Vagina (tissue), 2 donors: ENCODE measurements around the gene PPP2R2C. TPM values are rescaled to one million over a fixed set of nuclear protein-coding genes. Genes with fewer than 3 reads are reported as not detected.

ENCODE experiments used
- DNase-seq, 2 donors: peaks; one replicate each; pipeline ENCODE4 v3.0.0-alpha.2; 2017; ENCODE audit errors: extremely low spot score in 2 of 2
- H3K27ac ChIP-seq: fragments of 200-600 bp; sonication (generic); one replicate; pipeline ENCODE4 v1.5.1; 2019
- H3K27me3 ChIP-seq: fragments of 200-600 bp; sonication (generic); one replicate; pipeline ENCODE4 v1.5.1; 2019
- H3K36me3 ChIP-seq, 2 donors: fragments of 200-600 bp; sonication (generic); one replicate each; pipeline ENCODE4 v1.5.1; 2017 to 2019
- H3K4me1 ChIP-seq: fragments of 200-600 bp; sonication (generic); one replicate; pipeline ENCODE4 v1.5.1; 2019
- H3K4me3 ChIP-seq, 2 donors: fragments of 200-600 bp; sonication (generic); 1 replicate in 1 of 2; 2 replicates in 1 of 2; pipeline ENCODE4 v1.5.1; 2016 to 2019
- H3K9me3 ChIP-seq: fragments of 200-600 bp; sonication (generic); one replicate; pipeline ENCODE4 v1.5.1; 2019
- CTCF ChIP-seq, 3 experiments: fragments of 450-650 bp in 2 of 3; fragments of 200-600 bp in 1 of 3; sonication (generic) in 1 of 3; IDR thresholded peaks; one replicate each; pipeline ENCODE4 v1.5.1; 2017 to 2019; ENCODE audit warnings: antibody characterized with exemption in 3 of 3, mild to moderate bottlenecking in 2 of 3, moderate library complexity in 2 of 3
- POLR2A ChIP-seq, 2 donors: fragments of 450-650 bp; IDR thresholded peaks; one replicate each; pipeline ENCODE4 v1.6.1; 2017; ENCODE audit warnings: antibody characterized with exemption in 2 of 2, mild to moderate bottlenecking in 2 of 2, moderate library complexity in 2 of 2
- POLR2AphosphoS5 ChIP-seq, 2 donors: sonication (generic); formaldehyde crosslinking; IDR thresholded peaks; one replicate each; pipeline ENCODE4 v1.9.0; 2017; ENCODE audit warnings: antibody characterized with exemption in 2 of 2, mild to moderate bottlenecking in 2 of 2, low read depth in 1 of 2; ENCODE audit not compliant: insufficient read depth in 1 of 2
- intact Hi-C: fragments of 100-400 bp; cut with DNase I; formaldehyde crosslinking; loops from one replicate; pipeline ENCODE4 v1.15.1; 2023
- total RNA-seq: library from RNA; depleted of rRNA; stranded (reverse); fragments of >200 nt; gene quantifications from one replicate; pipeline ENCODE4 v1.2.3, GENCODE V29; 2016

Gene PPP2R2C
- total RNA-seq, 1 donor from 2014 or later: 17.2 TPM

- TF ChIP-seq POLR2AphosphoS5 (IDR thresholded peaks at IDR 0.05; ENCODE audit: insufficient read depth in 1 of 2, low read depth in 1 of 2): no peak
- TF ChIP-seq CTCF (IDR thresholded peaks at IDR 0.05): no peak
- TF ChIP-seq POLR2A (IDR thresholded peaks at IDR 0.05): no peak
- Histone ChIP-seq H3K4me1 (no peaks in the 10 kb centered on the region), H3K9me3 (no peaks in the 10 kb centered on the region), H3K27me3 (no peaks in the 10 kb centered on the region), H3K36me3 (no peaks in the 10 kb centered on the region), H3K4me3 (no peak overlapping the region), H3K27ac (no peak overlapping the region)
- DNase-seq: no peak
- intact Hi-C loops: no loop called here
Observed at GRCh38 chr4:6371812-6372211, 100.6 kb downstream of the PPP2R2C start.

DNA sequence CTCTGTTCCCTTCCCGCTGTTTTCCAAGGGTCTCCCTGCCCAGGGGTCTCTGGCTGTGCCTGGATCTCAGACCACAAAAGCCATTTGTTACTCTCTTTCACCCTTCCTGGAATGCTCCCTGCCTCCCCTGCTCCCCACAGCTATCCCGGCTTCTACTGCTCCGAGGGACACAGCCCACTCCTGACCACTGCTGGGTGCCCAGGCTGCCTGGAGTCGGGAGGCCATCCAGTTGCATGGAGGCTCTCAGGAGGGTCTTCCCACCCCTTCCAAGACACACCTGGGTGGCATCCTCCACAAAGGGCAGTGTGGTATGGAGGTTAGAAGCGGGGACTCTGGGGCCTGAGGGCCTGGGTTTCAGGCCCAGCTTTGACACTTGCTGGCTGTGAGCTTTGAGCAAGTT is 101.1 kb downstream of the PPP2R2C start:
- no peaks in the 10 kb centered on the region for H3K9me3 ChIP-seq
- no peak overlapping the region for H3K27ac ChIP-seq
- no peaks in the 10 kb centered on the region for H3K4me1 ChIP-seq
- DNase-seq: no peak
- no peaks in the 10 kb centered on the region for H3K36me3 ChIP-seq
- intact Hi-C loops: no loop called here
- H3K27me3 ChIP-seq: no peaks in the 10 kb centered on the region
- TF ChIP-seq POLR2A (IDR thresholded peaks at IDR 0.05) (no peak), CTCF (IDR thresholded peaks at IDR 0.05) (no peak), POLR2AphosphoS5 (IDR thresholded peaks at IDR 0.05; ENCODE audit: insufficient read depth in 1 of 2, low read depth in 1 of 2) (no peak)
- no peak overlapping the region for H3K4me3 ChIP-seq

- TF ChIP-seq CTCF (IDR thresholded peaks at IDR 0.05): no peak
Observed at GRCh38 chr4:6369924-6370645, 102.3 kb downstream of the PPP2R2C start.

GRCh38 chr4:6369511-6369910 is 102.9 kb downstream of the PPP2R2C start:
- H3K36me3 ChIP-seq: no peaks in the 10 kb centered on the region
- no peak overlapping the region for H3K27ac ChIP-seq
- H3K27me3 ChIP-seq: no peaks in the 10 kb centered on the region
- intact Hi-C loops: no loop called here
- H3K4me3 ChIP-seq: no peak overlapping the region
- DNase-seq: no peak
- no peaks in the 10 kb centered on the region for H3K4me1 ChIP-seq
- H3K9me3 ChIP-seq: no peaks in the 10 kb centered on the region
- TF ChIP-seq POLR2A (IDR thresholded peaks at IDR 0.05) (no peak), POLR2AphosphoS5 (IDR thresholded peaks at IDR 0.05; ENCODE audit: insufficient read depth in 1 of 2, low read depth in 1 of 2) (no peak), CTCF (IDR thresholded peaks at IDR 0.05) (no peak)

More at GRCh38 chr4:6369924-6370645, 102.3 kb downstream of the PPP2R2C start:
- Histone ChIP-seq H3K27me3 (no peaks in the 10 kb centered on the region), H3K4me3 (no peak overlapping the region), H3K36me3 (no peaks in the 10 kb centered on the region), H3K4me1 (no peaks in the 10 kb centered on the region), H3K9me3 (no peaks in the 10 kb centered on the region), H3K27ac (no peak overlapping the region)
- no peak for DNase-seq
- intact Hi-C loops: no loop called here

GRCh38 chr4:6369035-6369434 is 103.4 kb downstream of the PPP2R2C start:
- no peaks in the 10 kb centered on the region for H3K27me3 ChIP-seq
- no peak overlapping the region for H3K27ac ChIP-seq
- no peaks in the 10 kb centered on the region for H3K4me1 ChIP-seq
- H3K36me3 ChIP-seq: no peaks in the 10 kb centered on the region
- TF ChIP-seq POLR2A (IDR thresholded peaks at IDR 0.05) (no peak), CTCF (IDR thresholded peaks at IDR 0.05) (no peak), POLR2AphosphoS5 (IDR thresholded peaks at IDR 0.05; ENCODE audit: insufficient read depth in 1 of 2, low read depth in 1 of 2) (no peak)
- intact Hi-C loops: no loop called here
- H3K4me3 ChIP-seq: no peak overlapping the region
- no peak for DNase-seq
- no peaks in the 10 kb centered on the region for H3K9me3 ChIP-seq
